DOHH2 (cell line): ENCODE data around the gene BACE2.

Experiments
- H3F3A ChIP-seq: fragments of 200-600 bp; sonication (generic), shearing (Covaris generic); 2 replicates; pipeline ENCODE4 v1.6.0; 2016; ENCODE audit warnings: antibody characterized with exemption, mild to moderate bottlenecking; ENCODE audit not compliant: control insufficient read depth, insufficient read depth
- H3K27ac ChIP-seq: fragments of 200-600 bp; sonication (generic); 2 replicates; pipeline ENCODE4 v1.5.1; 2014; ENCODE audit warnings: low read depth, mild to moderate bottlenecking, low read length, moderate library complexity
- H3K27me3 ChIP-seq: fragments of 200-600 bp; sonication (generic); 2 replicates; pipeline ENCODE4 v1.6.1; 2014; ENCODE audit warnings: mild to moderate bottlenecking, low read length, mixed read lengths; ENCODE audit not compliant: control insufficient read depth
- H3K36me3 ChIP-seq: fragments of 200-600 bp; sonication (generic); 2 replicates; pipeline ENCODE4 v1.6.1; 2014; ENCODE audit warnings: mild to moderate bottlenecking, low read length, moderate library complexity, mixed read lengths; ENCODE audit not compliant: control insufficient read depth
- H3K4me1 ChIP-seq: fragments of 200-600 bp; sonication (generic); 2 replicates; pipeline ENCODE4 v1.6.1; 2014; ENCODE audit warnings: mild to moderate bottlenecking, low read length, mixed read lengths; ENCODE audit not compliant: control insufficient read depth
- H3K4me2 ChIP-seq: fragments of 200-600 bp; sonication (generic); 2 replicates; pipeline ENCODE4 v1.6.0; 2014; ENCODE audit warnings: mild to moderate bottlenecking, low read length, moderate library complexity
- H3K4me3 ChIP-seq: fragments of 200-600 bp; sonication (generic); 2 replicates; pipeline ENCODE4 v1.5.1; 2014; ENCODE audit warnings: mild to moderate bottlenecking, low read length, mixed read lengths
- H3K79me2 ChIP-seq: fragments of 200-600 bp; sonication (generic); 2 replicates; pipeline ENCODE4 v1.6.1; 2014; ENCODE audit warnings: mild to moderate bottlenecking, low read length, mixed read lengths; ENCODE audit not compliant: control insufficient read depth
- H3K9me2 ChIP-seq: fragments of 200-600 bp; sonication (generic); replicated peaks from 2 replicates; pipeline ENCODE4 v1.6.1; 2014; ENCODE audit warnings: mild to moderate bottlenecking, low read length, mixed read lengths; ENCODE audit not compliant: control insufficient read depth
- H3K9me3 ChIP-seq: fragments of 200-600 bp; sonication (generic); 2 replicates; pipeline ENCODE4 v1.6.1; 2014; ENCODE audit warnings: antibody characterized with exemption, low read length, mixed read lengths; ENCODE audit not compliant: control insufficient read depth, insufficient read depth
- H4K20me1 ChIP-seq: fragments of 200-600 bp; sonication (generic); 2 replicates; pipeline ENCODE4 v1.6.0; 2014; ENCODE audit warnings: low read depth, mild to moderate bottlenecking, antibody characterized with exemption, low read length, moderate library complexity; ENCODE audit not compliant: control insufficient read depth, insufficient read depth
- EZH2phosphoT487 ChIP-seq: fragments of 200-600 bp; sonication (generic); IDR thresholded peaks from 2 replicates; pipeline ENCODE4 v1.6.1; 2017; ENCODE audit warnings: borderline replicate concordance, mild to moderate bottlenecking, antibody characterized with exemption, low read length, moderate library complexity, mixed read lengths
- TF ChIP-seq, protein P1 (sequence below): fragments of 200-600 bp; sonication (generic); IDR thresholded peaks from one replicate; pipeline ENCODE4 v1.5.1; 2014; ENCODE audit warnings: antibody characterized with exemption, mild to moderate bottlenecking, low read depth, low read length; ENCODE audit not compliant: poor library complexity, severe bottlenecking

BACE2 gene

DNA sequence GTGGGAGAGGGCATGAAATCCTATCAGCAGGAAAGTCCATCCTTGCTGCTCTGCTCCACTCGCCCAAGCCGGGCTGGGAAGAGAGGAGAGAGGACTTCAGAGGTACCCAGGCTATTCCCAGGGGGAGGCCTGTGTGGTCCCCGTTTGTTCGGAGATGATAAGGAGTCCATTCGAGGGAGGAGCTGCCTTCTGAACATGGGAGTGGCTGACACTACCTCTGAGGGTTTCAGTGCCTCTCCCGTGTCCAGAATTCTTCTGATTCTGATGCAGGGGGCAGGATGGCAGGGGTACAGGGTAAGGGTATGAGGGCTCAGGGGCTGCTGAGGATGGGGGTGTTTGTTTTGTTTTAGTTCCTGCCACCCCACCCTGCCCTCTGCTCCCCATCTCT lies 40.4 kb downstream of the BACE2 start:
- H3K4me2 ChIP-seq, result no peak overlapping the region
- H3K4me1 ChIP-seq, result no peaks in the 10 kb centered on the region
- TF ChIP-seq, protein P1, sequence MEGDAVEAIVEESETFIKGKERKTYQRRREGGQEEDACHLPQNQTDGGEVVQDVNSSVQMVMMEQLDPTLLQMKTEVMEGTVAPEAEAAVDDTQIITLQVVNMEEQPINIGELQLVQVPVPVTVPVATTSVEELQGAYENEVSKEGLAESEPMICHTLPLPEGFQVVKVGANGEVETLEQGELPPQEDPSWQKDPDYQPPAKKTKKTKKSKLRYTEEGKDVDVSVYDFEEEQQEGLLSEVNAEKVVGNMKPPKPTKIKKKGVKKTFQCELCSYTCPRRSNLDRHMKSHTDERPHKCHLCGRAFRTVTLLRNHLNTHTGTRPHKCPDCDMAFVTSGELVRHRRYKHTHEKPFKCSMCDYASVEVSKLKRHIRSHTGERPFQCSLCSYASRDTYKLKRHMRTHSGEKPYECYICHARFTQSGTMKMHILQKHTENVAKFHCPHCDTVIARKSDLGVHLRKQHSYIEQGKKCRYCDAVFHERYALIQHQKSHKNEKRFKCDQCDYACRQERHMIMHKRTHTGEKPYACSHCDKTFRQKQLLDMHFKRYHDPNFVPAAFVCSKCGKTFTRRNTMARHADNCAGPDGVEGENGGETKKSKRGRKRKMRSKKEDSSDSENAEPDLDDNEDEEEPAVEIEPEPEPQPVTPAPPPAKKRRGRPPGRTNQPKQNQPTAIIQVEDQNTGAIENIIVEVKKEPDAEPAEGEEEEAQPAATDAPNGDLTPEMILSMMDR, result no peak
- TF ChIP-seq EZH2phosphoT487, result no peak
- H4K20me1 ChIP-seq, result no peaks in the 10 kb centered on the region
- no peaks in the 10 kb centered on the region for H3K36me3 ChIP-seq
- H3K27me3 ChIP-seq, result no peaks in the 10 kb centered on the region
- no peaks in the 10 kb centered on the region for H3K9me3 ChIP-seq
- no peaks in the 10 kb centered on the region for H3K9me2 ChIP-seq
- H3K4me3 ChIP-seq, result no peak overlapping the region
- H3K27ac ChIP-seq, result no peak overlapping the region
- H3K79me2 ChIP-seq, result no peaks in the 10 kb centered on the region
- H3F3A ChIP-seq, result no peaks in the 10 kb centered on the region

DNA sequence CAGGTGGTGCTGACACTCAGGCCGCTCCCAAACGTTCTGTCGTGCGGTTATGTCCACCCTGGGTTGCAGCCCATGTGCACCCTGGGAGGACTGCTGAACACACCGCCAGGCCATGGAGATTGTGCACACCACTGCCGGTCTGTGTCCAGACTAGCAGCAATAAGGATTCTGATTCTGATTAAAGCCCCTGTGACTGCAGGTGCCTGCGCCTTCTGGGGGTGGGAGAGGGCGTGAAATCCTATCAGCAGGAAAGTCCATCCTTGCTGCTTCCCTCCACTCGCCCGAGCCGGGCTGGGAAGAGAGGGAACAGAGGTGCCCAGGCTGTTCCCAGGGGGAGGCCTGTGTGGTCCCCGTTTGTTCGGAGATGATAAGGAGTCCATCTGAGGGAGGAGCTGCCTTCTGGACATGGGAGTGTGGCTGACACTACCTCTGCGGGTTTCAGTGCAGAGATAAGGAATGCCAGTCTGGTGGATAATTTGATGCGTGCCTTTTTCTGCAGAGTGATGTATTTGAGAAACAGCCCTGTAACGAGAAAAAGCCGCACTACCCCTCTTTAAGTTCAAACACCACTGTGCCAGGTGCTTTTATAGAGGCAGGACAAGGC lies 41.2 kb downstream of the BACE2 start:
- Histone ChIP-seq H3K27ac (no peak overlapping the region), H3K36me3 (no peaks in the 10 kb centered on the region), H3F3A (no peaks in the 10 kb centered on the region), H3K4me3 (no peak overlapping the region), H3K9me2 (no peaks in the 10 kb centered on the region), H3K4me1 (no peaks in the 10 kb centered on the region), H4K20me1 (no peaks in the 10 kb centered on the region), H3K79me2 (no peaks in the 10 kb centered on the region), H3K9me3 (no peaks in the 10 kb centered on the region), H3K4me2 (no peak overlapping the region), H3K27me3 (no peaks in the 10 kb centered on the region)
- no peak for TF ChIP-seq EZH2phosphoT487
- TF ChIP-seq, protein P1, result no peak

DNA sequence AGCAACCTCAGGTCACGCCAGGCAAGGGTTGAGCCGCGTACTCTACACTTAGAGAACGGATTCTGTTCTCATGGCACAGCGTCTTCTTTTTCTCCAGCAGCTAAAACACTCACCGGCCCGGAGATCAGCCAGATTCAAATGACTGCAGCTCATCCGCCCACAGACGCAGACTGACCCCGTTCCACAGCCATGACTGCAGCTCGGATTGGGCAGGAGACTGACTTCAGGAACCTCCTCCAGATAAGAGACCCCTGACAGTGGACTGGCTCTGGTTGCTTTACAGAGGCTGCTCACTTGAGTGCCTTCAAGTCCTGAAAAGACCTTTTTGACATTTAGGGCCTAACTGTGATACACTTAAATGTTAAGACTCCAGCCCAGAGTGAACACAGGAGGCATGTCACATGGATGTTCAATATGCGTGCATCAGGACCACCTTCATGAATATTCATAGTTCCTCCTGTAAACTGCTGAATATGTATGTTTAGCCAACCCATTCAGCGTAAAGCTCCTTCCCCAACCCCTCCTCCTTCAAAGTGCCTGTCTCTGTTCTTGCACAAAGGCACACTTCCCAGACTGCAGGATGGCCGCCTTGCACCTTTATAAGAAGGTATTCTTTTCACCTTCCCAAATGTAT lies 42.6 kb downstream of the BACE2 start:
- Histone ChIP-seq H3K79me2 (no peaks in the 10 kb centered on the region), H3K36me3 (no peaks in the 10 kb centered on the region), H4K20me1 (no peaks in the 10 kb centered on the region), H3K27ac (no peak overlapping the region), H3F3A (no peaks in the 10 kb centered on the region), H3K27me3 (no peaks in the 10 kb centered on the region), H3K9me2 (no peaks in the 10 kb centered on the region), H3K4me3 (no peak overlapping the region), H3K4me2 (no peak overlapping the region), H3K9me3 (no peaks in the 10 kb centered on the region), H3K4me1 (no peaks in the 10 kb centered on the region)
- TF ChIP-seq, protein P1, result no peak
- no peak for TF ChIP-seq EZH2phosphoT487
